Nephron progenitor cell (in vitro differentiated cells): ENCODE results near the gene LAMB4.
"Not testable (repeated sequence)": the region's sequence is repeated elsewhere in the genome, so short reads cannot be mapped to it uniquely, and the experiment has no call there.

Source experiments
- DNase-seq: peaks from one replicate; pipeline ENCODE4 v3.0.0; 2021
- H3K27ac Mint-ChIP-seq: 2 replicates; pipeline ENCODE4 v1.8.0; 2021; ENCODE audit warnings: mild to moderate bottlenecking, moderate library complexity, mixed read lengths
- H3K27me3 Mint-ChIP-seq: 2 replicates; pipeline ENCODE4 v1.8.0; 2021; ENCODE audit warnings: mild to moderate bottlenecking, low read depth, mixed read lengths; ENCODE audit not compliant: poor library complexity
- H3K36me3 Mint-ChIP-seq: 2 replicates; pipeline ENCODE4 v1.8.0; 2021; ENCODE audit warnings: low read depth, mixed read lengths
- H3K4me1 Mint-ChIP-seq: 2 replicates; pipeline ENCODE4 v1.8.0; 2021; ENCODE audit warnings: mixed read lengths
- H3K4me3 Mint-ChIP-seq: 2 replicates; pipeline ENCODE4 v1.8.0; 2021; ENCODE audit warnings: mild to moderate bottlenecking, moderate library complexity, mixed read lengths
- H3K9me3 Mint-ChIP-seq: 2 replicates; pipeline ENCODE4 v1.8.0; 2021; ENCODE audit warnings: mild to moderate bottlenecking, moderate library complexity, mixed read lengths
- CTCF ChIP-seq: fragments of 200-600 bp; sonication (generic); IDR thresholded peaks from 2 replicates; pipeline ENCODE4 v1.5.0; 2021; ENCODE audit warnings: antibody characterized with exemption

LAMB4 gene

DNA sequence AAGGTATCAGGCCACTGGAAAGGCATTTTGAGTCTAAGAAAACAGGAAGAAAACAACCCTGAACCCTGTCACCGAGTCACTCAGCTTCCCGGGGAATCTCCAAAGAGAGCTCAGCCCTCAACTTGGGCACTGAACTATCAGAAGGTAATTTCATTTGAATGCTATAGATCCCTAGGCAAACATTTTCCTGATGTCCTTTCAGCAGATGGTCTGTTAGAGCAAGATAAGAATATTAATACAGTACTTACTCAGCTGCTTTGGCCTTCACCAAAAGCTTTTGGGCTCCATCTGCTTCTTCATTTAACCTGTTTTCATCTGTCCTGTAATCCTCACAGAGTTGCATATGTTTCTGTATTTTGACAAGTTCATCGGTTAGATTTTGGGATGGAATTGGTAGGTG, 93.0 kb downstream of the LAMB4 start:
- Mint-ChIP-seq H3K9me3 (no peaks in the 10 kb centered on the region), H3K4me3 (no peak overlapping the region), H3K4me1 (peaks cover 26% of the 10 kb centered on the region), H3K27me3 (peaks cover 5% of the 10 kb centered on the region), H3K36me3 (no peaks in the 10 kb centered on the region), H3K27ac (no peak overlapping the region)
- no peak for DNase-seq
- no peak for TF ChIP-seq CTCF

GRCh38 chr7:108034586-108034985, 95.6 kb downstream of the LAMB4 start:
- Mint-ChIP-seq H3K27ac (peak overlapping the region; percentile 10), H3K9me3 (no peaks in the 10 kb centered on the region), H3K36me3 (no peaks in the 10 kb centered on the region), H3K4me1 (peaks cover 29% of the 10 kb centered on the region), H3K27me3 (peaks cover 3% of the 10 kb centered on the region), H3K4me3 (no peak overlapping the region)
- TF ChIP-seq CTCF, result no peak
- DNase-seq, result no peak

DNA sequence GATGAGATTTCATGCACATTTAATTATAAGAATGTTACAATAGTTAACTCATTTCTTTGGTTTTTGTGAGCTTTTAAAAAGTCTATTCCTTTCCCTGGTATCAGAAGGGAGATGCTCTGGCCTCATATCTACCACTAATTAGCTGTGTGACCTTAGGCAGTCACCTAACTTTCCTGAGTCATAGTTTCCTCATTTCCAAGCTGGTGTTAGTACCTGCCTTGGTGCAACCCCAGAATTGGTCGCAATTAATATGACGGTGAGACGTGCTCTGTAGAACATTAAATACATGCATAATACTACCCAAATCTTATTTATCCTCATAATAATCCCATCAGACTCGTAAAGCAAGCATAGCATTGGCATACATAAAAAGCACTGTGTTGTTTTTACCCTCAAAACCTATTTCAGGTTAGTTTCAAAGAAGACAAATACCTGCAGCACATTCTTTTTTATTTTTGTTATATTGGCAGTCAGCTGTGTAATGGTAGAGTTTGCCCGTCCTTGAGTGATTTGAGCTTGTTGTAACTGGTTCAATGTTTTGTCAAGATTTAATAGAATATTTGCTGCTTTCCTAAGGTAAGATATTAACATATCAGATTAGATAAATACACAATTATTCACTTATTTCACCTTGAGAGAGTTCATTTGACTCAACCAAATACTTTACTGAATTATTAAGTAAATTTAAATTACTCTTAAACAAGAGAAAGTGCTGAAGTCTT, 96.2 kb downstream of the LAMB4 start:
- Mint-ChIP-seq H3K27me3 (peaks cover 4% of the 10 kb centered on the region), H3K4me3 (no peak overlapping the region), H3K36me3 (no peaks in the 10 kb centered on the region), H3K9me3 (no peaks in the 10 kb centered on the region), H3K4me1 (peaks cover 32% of the 10 kb centered on the region), H3K27ac (no peak overlapping the region)
- TF ChIP-seq CTCF, result no peak
- no peak for DNase-seq

DNA sequence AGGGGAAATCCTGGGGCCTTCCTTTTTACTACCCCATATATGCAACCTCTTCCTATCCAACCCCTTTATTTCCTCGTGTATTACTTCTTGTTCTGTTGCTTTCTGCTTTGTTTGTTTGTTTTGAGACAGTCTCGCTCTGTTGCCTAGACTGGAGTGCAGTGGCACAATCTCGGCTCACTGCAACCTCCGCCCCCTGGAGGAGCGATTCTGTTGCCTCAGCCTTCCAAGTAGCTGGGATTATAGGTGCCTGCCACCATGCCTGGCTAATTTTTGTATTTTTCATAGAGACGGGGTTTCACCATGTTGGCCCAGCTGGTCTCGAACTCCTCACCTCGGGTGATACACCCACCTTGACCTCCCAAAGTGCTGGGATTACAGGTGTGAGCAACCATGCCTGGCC, 96.9 kb downstream of the LAMB4 start:
- H3K4me3 Mint-ChIP-seq, H3K27ac Mint-ChIP-seq, H3K36me3 Mint-ChIP-seq, DNase-seq, H3K27me3 Mint-ChIP-seq, H3K9me3 Mint-ChIP-seq: not testable (repeated sequence)
- peaks cover 32% of the 10 kb centered on the region for H3K4me1 Mint-ChIP-seq

GRCh38 chr7:108030516-108030915, 99.6 kb downstream of the LAMB4 start:
- TF ChIP-seq CTCF, result no peak
- no peak overlapping the region for H3K27ac Mint-ChIP-seq
- DNase-seq, result no peak
- peaks cover 4% of the 10 kb centered on the region for H3K27me3 Mint-ChIP-seq
- H3K4me1 Mint-ChIP-seq, result peaks cover 25% of the 10 kb centered on the region
- H3K36me3 Mint-ChIP-seq, result no peaks in the 10 kb centered on the region
- H3K9me3 Mint-ChIP-seq, result no peaks in the 10 kb centered on the region
- H3K4me3 Mint-ChIP-seq, result no peak overlapping the region

DNA sequence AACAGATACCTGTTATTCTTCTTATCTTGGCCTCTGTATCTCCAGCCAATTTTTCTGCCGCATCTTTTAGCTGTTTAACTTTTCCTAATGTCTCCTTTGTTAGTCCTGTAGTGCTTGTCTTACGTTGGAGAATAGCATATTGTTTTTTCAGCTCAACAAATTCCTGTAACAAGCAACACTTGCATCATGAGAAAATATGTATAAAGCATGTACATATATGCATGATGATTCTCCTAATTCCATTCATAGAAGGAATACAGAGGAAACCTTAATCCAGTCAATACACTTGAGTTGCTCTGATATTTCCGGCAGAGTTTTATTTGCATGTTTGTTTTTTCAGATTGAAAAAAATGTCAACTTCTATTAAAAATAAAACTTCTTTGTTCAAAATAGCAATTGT, 101.1 kb downstream of the LAMB4 start:
- Mint-ChIP-seq H3K9me3 (no peaks in the 10 kb centered on the region), H3K4me3 (no peak overlapping the region), H3K36me3 (no peaks in the 10 kb centered on the region), H3K27me3 (peaks cover 11% of the 10 kb centered on the region), H3K4me1 (peaks cover 14% of the 10 kb centered on the region), H3K27ac (no peak overlapping the region)
- no peak for DNase-seq
- TF ChIP-seq CTCF, result no peak
